H1 (cell line): ENCODE results near the gene HSD17B2. TPM values are rescaled to one million over a fixed set of nuclear protein-coding genes. Genes with fewer than 3 reads are reported as not detected.

ENCODE experiments used
- CTCF ChIA-PET: fragments of 300-600 bp; sonication (Branson Sonifier 250); formaldehyde crosslinking; loops from one replicate; lab custom pipeline; 2021; ENCODE audit not compliant: partially characterized antibody; lab: Charles Lee
- POLR2A ChIA-PET: fragments of 300-600 bp; sonication (Branson Sonifier 250); formaldehyde crosslinking; loops from one replicate; lab custom pipeline; 2021; ENCODE audit warnings: inconsistent platforms; ENCODE audit not compliant: partially characterized antibody; lab: Charles Lee
- DNase-seq, 2 experiments: peaks; one replicate each; pipeline versions ENCODE4 v3.0.0 to v3.0.0-alpha.2; 2010 to 2022; ENCODE audit warnings: low spot score in 2 of 2, low read depth in 1 of 2, mixed read lengths in 1 of 2
- FAIRE-seq: peaks from 2 replicates; lab custom pipeline; 2011; peaks lifted over from hg19 to GRCh38; lab: Jason Lieb, UNC
- H2AFZ ChIP-seq: 2 replicates; pipeline ENCODE4 v1.8.1; 2012; ENCODE audit warnings: low read length, inconsistent platforms
- H2AK5ac ChIP-seq: 2 replicates; pipeline ENCODE4 v1.6.1; 2013; ENCODE audit warnings: low read depth, low read length
- H2BK120ac ChIP-seq: replicated peaks from 2 replicates; pipeline ENCODE3; 2013; ENCODE audit warnings: low read depth, low read length, inconsistent platforms
- H2BK12ac ChIP-seq: 2 replicates; pipeline ENCODE4 v1.6.1; 2013; ENCODE audit warnings: low read depth, low read length
- H2BK15ac ChIP-seq: 2 replicates; pipeline ENCODE4 v1.6.1; 2013; ENCODE audit warnings: low read length
- H2BK20ac ChIP-seq: 2 replicates; pipeline ENCODE4 v1.6.1; 2013; ENCODE audit warnings: low read length
- H2BK5ac ChIP-seq: 2 replicates; pipeline ENCODE4 v1.6.1; 2013; ENCODE audit warnings: low read depth, low read length
- H3K14ac ChIP-seq: 2 replicates; pipeline ENCODE4 v1.6.1; 2013; ENCODE audit warnings: inconsistent platforms; ENCODE audit not compliant: insufficient read length
- H3K18ac ChIP-seq: 2 replicates; pipeline ENCODE4 v1.6.1; 2013; ENCODE audit warnings: low read length; ENCODE audit errors: extremely low read depth
- H3K23ac ChIP-seq: 2 replicates; pipeline ENCODE4 v1.6.1; 2013; ENCODE audit warnings: inconsistent platforms; ENCODE audit not compliant: insufficient read length
- H3K23me2 ChIP-seq: 2 replicates; pipeline ENCODE4 v1.6.1; 2013; ENCODE audit warnings: low read depth, low read length
- H3K27ac ChIP-seq: 2 replicates; pipeline ENCODE4 v1.6.1; 2011; ENCODE audit warnings: low read depth, low read length, inconsistent platforms
- H3K27me3 ChIP-seq, 4 experiments: replicated peaks in 1 of 4; 1 replicate in 1 of 4; 2 replicates in 3 of 4; pipeline versions ENCODE4 v1.6.1 to v1.8.1; 2011 to 2013; ENCODE audit warnings: low read length in 3 of 4, mild to moderate bottlenecking in 3 of 4, inconsistent platforms in 2 of 4, mixed read lengths in 2 of 4, moderate library complexity in 1 of 4; ENCODE audit not compliant: control insufficient read depth in 3 of 4, insufficient read depth in 3 of 4; ENCODE audit errors: extremely low read depth in 1 of 4
- H3K36me3 ChIP-seq, 4 experiments: 2 replicates each; pipeline versions ENCODE4 v1.6.1 to v1.8.1; 2011 to 2013; ENCODE audit warnings: mild to moderate bottlenecking in 4 of 4, low read length in 3 of 4, moderate library complexity in 2 of 4, control low read depth in 1 of 4, inconsistent platforms in 1 of 4; ENCODE audit not compliant: insufficient read depth in 4 of 4, control insufficient read depth in 2 of 4
- H3K4ac ChIP-seq: replicated peaks from 2 replicates; pipeline ENCODE3; 2013; ENCODE audit warnings: low read length, low read depth, mixed read lengths, inconsistent platforms; ENCODE audit not compliant: insufficient read length
- H3K4me1 ChIP-seq, 4 experiments: replicated peaks in 1 of 4; 1 replicate in 1 of 4; 2 replicates in 3 of 4; pipeline versions ENCODE4 v1.6.1 to v1.8.1; 2011 to 2013; ENCODE audit warnings: low read length in 3 of 4, inconsistent platforms in 2 of 4, mixed read lengths in 1 of 4; ENCODE audit not compliant: insufficient read depth in 4 of 4, control insufficient read depth in 3 of 4
- H3K4me2 ChIP-seq, 2 experiments: 2 replicates each; pipeline versions ENCODE4 v1.6.1 to v1.8.1; 2011 to 2013; ENCODE audit warnings: low read depth in 2 of 2, low read length in 2 of 2, control low read depth in 1 of 2, inconsistent platforms in 1 of 2, mild to moderate bottlenecking in 1 of 2; ENCODE audit not compliant: insufficient read depth in 1 of 2
- H3K4me3 ChIP-seq, 4 experiments: fragments of 200-600, 300-600 bp in 1 of 4; sonication (generic), shearing (Covaris generic), sonication (Bioruptor Twin) in 1 of 4; 2 replicates each; pipeline versions ENCODE4 v1.5.1 to v1.8.1; 2011 to 2016; ENCODE audit warnings: low read length in 4 of 4, low read depth in 3 of 4, control low read depth in 2 of 4, inconsistent platforms in 2 of 4, mild to moderate bottlenecking in 2 of 4, mixed read lengths in 1 of 4, moderate library complexity in 1 of 4; ENCODE audit not compliant: insufficient read depth in 2 of 4; ENCODE audit errors: extremely low read depth in 1 of 4
- H3K56ac ChIP-seq: replicated peaks from 2 replicates; pipeline ENCODE3; 2013; ENCODE audit warnings: low read depth, mild to moderate bottlenecking, mixed read lengths, low read length, inconsistent platforms; ENCODE audit not compliant: insufficient read length
- H3K79me1 ChIP-seq: 2 replicates; pipeline ENCODE4 v1.6.1; 2013; ENCODE audit warnings: low read depth, low read length, control low read depth
- H3K79me2 ChIP-seq, 2 experiments: 2 replicates each; pipeline versions ENCODE4 v1.6.1 to v1.8.1; 2012 to 2013; ENCODE audit warnings: low read length in 2 of 2, mild to moderate bottlenecking in 2 of 2, inconsistent platforms in 1 of 2; ENCODE audit not compliant: insufficient read depth in 2 of 2, control insufficient read depth in 1 of 2
- H3K9ac ChIP-seq, 4 experiments: replicated peaks in 1 of 4; 1 replicate in 1 of 4; 2 replicates in 3 of 4; pipeline versions ENCODE4 v1.6.1 to v1.8.1; 2011 to 2013; ENCODE audit warnings: low read depth in 3 of 4, low read length in 3 of 4, control low read depth in 2 of 4, mild to moderate bottlenecking in 2 of 4, moderate library complexity in 2 of 4, inconsistent platforms in 1 of 4; ENCODE audit errors: extremely low read depth in 1 of 4
- H3K9me3 ChIP-seq, 2 experiments: 2 replicates each; pipeline versions ENCODE4 v1.6.1 to v1.8.1; 2012 to 2013; ENCODE audit warnings: mild to moderate bottlenecking in 2 of 2, moderate library complexity in 2 of 2, control low read depth in 1 of 2, inconsistent platforms in 1 of 2, low read depth in 1 of 2, low read length in 1 of 2, mixed read lengths in 1 of 2; ENCODE audit not compliant: insufficient read depth in 2 of 2
- H4K20me1 ChIP-seq, 2 experiments: replicated peaks in 1 of 2; 2 replicates each; pipeline versions ENCODE3 to v1.8.1; 2011 to 2013; ENCODE audit warnings: inconsistent platforms in 2 of 2, low read length in 2 of 2, mild to moderate bottlenecking in 1 of 2; ENCODE audit not compliant: insufficient read depth in 2 of 2, control insufficient read depth in 1 of 2
- H4K5ac ChIP-seq: 2 replicates; pipeline ENCODE4 v1.6.1; 2013; ENCODE audit warnings: low read length, low read depth, mixed read lengths, inconsistent platforms; ENCODE audit not compliant: insufficient read length
- H4K8ac ChIP-seq: 2 replicates; pipeline ENCODE4 v1.8.0; 2013; ENCODE audit warnings: mild to moderate bottlenecking, moderate library complexity, low read length, inconsistent platforms; ENCODE audit not compliant: insufficient read depth; ENCODE audit errors: extremely low read depth
- H4K91ac ChIP-seq: replicated peaks from 2 replicates; pipeline ENCODE3; 2013; ENCODE audit warnings: low read length, mixed read lengths, inconsistent platforms; ENCODE audit not compliant: insufficient read length
- CBX5 ChIP-seq: fragments of 300-800, 300-1000 bp; sonication (generic); IDR thresholded peaks from 2 replicates; pipeline ENCODE4 v1.7.1; 2016; ENCODE audit warnings: antibody characterized with exemption, low read length, low read depth
- CBX8 ChIP-seq: fragments of 300-800, 300-1000 bp; sonication (generic); IDR thresholded peaks from 2 replicates; pipeline ENCODE4 v1.7.1; 2016; ENCODE audit warnings: low read depth, low read length, borderline replicate concordance
- CEBPB ChIP-seq: IDR thresholded peaks from 2 replicates; pipeline ENCODE4 v1.6.1; 2012; ENCODE audit warnings: low read depth, low read length
- FOSL1 ChIP-seq: IDR thresholded peaks from 2 replicates; pipeline ENCODE4 v1.6.1; 2011; ENCODE audit warnings: mild to moderate bottlenecking, low read depth, low read length, moderate library complexity; ENCODE audit not compliant: insufficient read depth
- GTF2F1 ChIP-seq: IDR thresholded peaks from 2 replicates; pipeline ENCODE4 v1.6.1; 2012; ENCODE audit warnings: low read depth, low read length, improper control_type of control experiment, borderline replicate concordance
- JUN ChIP-seq: IDR thresholded peaks from 2 replicates; pipeline ENCODE4 v1.6.1; 2011; ENCODE audit warnings: low read depth, mild to moderate bottlenecking, improper control_type of control experiment, low read length
- MAX ChIP-seq: IDR thresholded peaks from 2 replicates; pipeline ENCODE4 v1.6.1; 2012; ENCODE audit warnings: inconsistent platforms
- NRF1 ChIP-seq: IDR thresholded peaks from 2 replicates; pipeline ENCODE4 v1.6.1; 2011; ENCODE audit warnings: mild to moderate bottlenecking, low read depth, low read length, improper control_type of control experiment
- RAD21 ChIP-seq, 2 experiments: IDR thresholded peaks in 1 of 2; conservative IDR thresholded peaks in 1 of 2; 2 replicates each; pipeline ENCODE4 v1.6.1; 2011; ENCODE audit warnings: low read depth in 2 of 2, low read length in 2 of 2, improper control_type of control experiment in 1 of 2, inconsistent platforms in 1 of 2, mild to moderate bottlenecking in 1 of 2, moderate library complexity in 1 of 2
- USF2 ChIP-seq: IDR thresholded peaks from 2 replicates; pipeline ENCODE4 v1.6.1; 2011; ENCODE audit warnings: low read length, improper control_type of control experiment
- WGBS, 2 experiments: shearing (Covaris generic) in 1 of 2; methylation state at CpG; one replicate each; pipeline versions ENCODE4 v1.1.6 to v1.1.7; 2013 to 2015; ENCODE audit warnings: low lambda C conversion rate in 2 of 2, mixed read lengths in 2 of 2, inconsistent platforms in 1 of 2, low coverage in 1 of 2, missing lambda C conversion rate in 1 of 2; ENCODE audit not compliant: insufficient replicate concordance in 2 of 2, insufficient coverage in 1 of 2, insufficient read length in 1 of 2; ENCODE audit errors: extremely low coverage in 1 of 2, missing lambda C conversion rate in 1 of 2; 5-methylcytosine and 5-hydroxymethylcytosine counted together
- polyA plus RNA-seq, 7 experiments: library from polyadenylated mRNA; depleted of rRNA in 3 of 7; stranded (reverse) in 5 of 7; unstranded in 2 of 7; fragments of >200 nt in 5 of 7; fragments of 200-250 nt in 2 of 7; gene quantifications; 1 replicate in 5 of 7; 2 replicates in 1 of 7; 4 replicates in 1 of 7; pipeline versions ENCODE4 v1.2.1 to v1.2.3, GENCODE V29; 2011 to 2013; ENCODE audit warnings: missing spikeins in 2 of 7, mixed read lengths in 2 of 7
- total RNA-seq: library from RNA; stranded (reverse); fragmentation: NEBNext Ultra II Directional; extraction: Animal tissue kit (Norgen Biotek cat#: 25700); gene quantifications from 2 replicates; pipeline ENCODE4 v1.2.1, GENCODE V29; 2021

Gene HSD17B2
- total and polyA plus RNA-seq, 2 of the 8 experiments (the other 6 are each of a cell fraction or from before 2014, with no cell fraction given), result not detected

- TF ChIP-seq RAD21 (IDR thresholded peaks at IDR 0.05 in 1 of 2, conservative IDR thresholded peaks at IDR 0.05 in 1 of 2; ENCODE audit: low read depth in 2 of 2, low read length in 2 of 2) (no peak), GTF2F1 (no peak), CBX8 (no peak), MAX (no peak), FOSL1 (no peak), CEBPB (no peak), NRF1 (no peak), USF2 (no peak), JUN (no peak), CBX5 (no peak)
- H3K4ac ChIP-seq, result no peak overlapping the region
- H3K27ac ChIP-seq, result no peak overlapping the region
- DNase-seq (no peak), FAIRE-seq (no peak)
- no peak overlapping the region for H2BK20ac ChIP-seq
- ChIA-PET CTCF (interaction anchor here (0.8 to 1.2 kb wide), 5 partner anchors 11 to 96 kb away, joined by 3 to 5 read pairs (median 3); no protein-coding TSS in a partner anchor), POLR2A (no interaction called here)
- no peak overlapping the region for H3K4me3 ChIP-seq
- H3K23ac ChIP-seq, result no peak overlapping the region
- H3K4me2 ChIP-seq, result no peak overlapping the region
- H2AK5ac ChIP-seq, result no peak overlapping the region
- no peak overlapping the region for H2AFZ ChIP-seq
- no peaks in the 10 kb centered on the region for H3K27me3 ChIP-seq
- no peak overlapping the region for H2BK15ac ChIP-seq
- no peaks in the 10 kb centered on the region for H3K36me3 ChIP-seq
- no peak overlapping the region for H3K14ac ChIP-seq
- no peaks in the 10 kb centered on the region for H3K4me1 ChIP-seq
- no peak overlapping the region for H3K18ac ChIP-seq
- H3K79me2 ChIP-seq, result no peaks in the 10 kb centered on the region
- 0 out of 4 replicates have a peak, but pooled peaks cover 0 to 4% of the 10 kb centered on the region in 2 experiments for H3K9me3 ChIP-seq
- 77% methylated on average over 3 of the region's 3 CpGs; no CpG with 5 or more reads in 1 of the 2 experiments for WGBS, 2 experiments
- no peak overlapping the region for H2BK12ac ChIP-seq
- H4K8ac ChIP-seq, result no peak overlapping the region
- H3K56ac ChIP-seq, result no peak overlapping the region
- no peaks in the 10 kb centered on the region for H4K20me1 ChIP-seq
- no peak overlapping the region for H2BK5ac ChIP-seq
- no peak overlapping the region for H2BK120ac ChIP-seq
- no peak overlapping the region for H4K5ac ChIP-seq
- no peaks in the 10 kb centered on the region for H3K23me2 ChIP-seq
- no peak overlapping the region for H3K9ac ChIP-seq
- no peaks in the 10 kb centered on the region for H3K79me1 ChIP-seq
- no peak overlapping the region for H4K91ac ChIP-seq
These were observed 32.2 kb upstream of the HSD17B2 start for GRCh38 chr16:82002831-82003230.
